ENCODE results near the gene TSHR.

Gene TSHR

GRCh38 chr14:80958939-80959338, 3.5 kb downstream of the TSHR start:
- TF ChIP-seq TAF1 (IDR thresholded peaks at IDR 0.05; ENCODE audit: borderline replicate concordance, insufficient read depth, low read length): no peak

GRCh38 chr14:80959496-80959895, 4.1 kb downstream of the TSHR start:
- no peak for TF ChIP-seq TAF1 (IDR thresholded peaks at IDR 0.05; ENCODE audit: borderline replicate concordance, insufficient read depth, low read length)
- TF ChIP-seq FOXP2 (optimal IDR thresholded peaks at IDR 0.05; ENCODE audit: borderline replicate concordance, extremely low read depth, extremely low read length, insufficient read depth): no peak
- TF ChIP-seq SIN3A (IDR thresholded peaks at IDR 0.05; ENCODE audit: borderline replicate concordance, insufficient read depth, low read length): no peak
- no peak for TF ChIP-seq REST (IDR thresholded peaks at IDR 0.05; ENCODE audit: insufficient read depth in 1 of 2, low read depth in 2 of 2, low read length in 2 of 2)
- no peak for TF ChIP-seq POLR2AphosphoS5 (IDR thresholded peaks at IDR 0.05; ENCODE audit: low read depth, low read length)

GRCh38 chr14:80965037-80965436, 9.6 kb downstream of the TSHR start:
- no peak for TF ChIP-seq TAF1 (IDR thresholded peaks at IDR 0.05; ENCODE audit: borderline replicate concordance, insufficient read depth, low read length)
- TF ChIP-seq FOXP2 (optimal IDR thresholded peaks at IDR 0.05; ENCODE audit: borderline replicate concordance, extremely low read depth, extremely low read length, insufficient read depth): no peak
- TF ChIP-seq REST (IDR thresholded peaks at IDR 0.05; ENCODE audit: insufficient read depth in 1 of 2, low read depth in 2 of 2, low read length in 2 of 2): no peak
- TF ChIP-seq POLR2AphosphoS5 (IDR thresholded peaks at IDR 0.05; ENCODE audit: low read depth, low read length): no peak
- no peak for TF ChIP-seq SIN3A (IDR thresholded peaks at IDR 0.05; ENCODE audit: borderline replicate concordance, insufficient read depth, low read length)

GRCh38 chr14:80973931-80974641, 18.7 kb downstream of the TSHR start:
- TF ChIP-seq SIN3A (IDR thresholded peaks at IDR 0.05; ENCODE audit: borderline replicate concordance, insufficient read depth, low read length) (no peak), REST (IDR thresholded peaks at IDR 0.05; ENCODE audit: insufficient read depth in 1 of 2, low read depth in 2 of 2, low read length in 2 of 2) (no peak), TAF1 (IDR thresholded peaks at IDR 0.05; ENCODE audit: borderline replicate concordance, insufficient read depth, low read length) (no peak), POLR2AphosphoS5 (IDR thresholded peaks at IDR 0.05; ENCODE audit: low read depth, low read length) (no peak), FOXP2 (optimal IDR thresholded peaks at IDR 0.05; ENCODE audit: borderline replicate concordance, extremely low read depth, extremely low read length, insufficient read depth) (no peak)

GRCh38 chr14:80974679-80975078, 19.3 kb downstream of the TSHR start:
- TF ChIP-seq REST (IDR thresholded peaks at IDR 0.05; ENCODE audit: insufficient read depth in 1 of 2, low read depth in 2 of 2, low read length in 2 of 2) (no peak), FOXP2 (optimal IDR thresholded peaks at IDR 0.05; ENCODE audit: borderline replicate concordance, extremely low read depth, extremely low read length, insufficient read depth) (no peak), TAF1 (IDR thresholded peaks at IDR 0.05; ENCODE audit: borderline replicate concordance, insufficient read depth, low read length) (no peak), SIN3A (IDR thresholded peaks at IDR 0.05; ENCODE audit: borderline replicate concordance, insufficient read depth, low read length) (no peak), POLR2AphosphoS5 (IDR thresholded peaks at IDR 0.05; ENCODE audit: low read depth, low read length) (no peak)
